Retinal pigment epithelial cell (primary cell): ENCODE measurements around the gene UNK.

Experiments used
- DNase-seq: peaks from one replicate; pipeline ENCODE4 v3.0.0-alpha.2; 2010; ENCODE audit warnings: low read depth
- H3K4me3 ChIP-seq: 2 replicates; pipeline ENCODE4 v1.5.1; 2011; ENCODE audit warnings: mild to moderate bottlenecking, low read length, control low read depth, moderate library complexity
- CTCF ChIP-seq: conservative IDR thresholded peaks from 2 replicates; pipeline ENCODE4 v1.5.1; 2011; ENCODE audit warnings: low read depth, low read length, control low read depth, inconsistent platforms

UNK gene

GRCh38 chr17:75784473-75785015 is at the start of gene UNK:
Gene UNK (plus strand): TSS chr17:75784806. CDS start chr17:75784881, 75 bp downstream.
- TF ChIP-seq CTCF, result no peak
- H3K4me3 ChIP-seq, result peak within 1 kb of the TSS; percentile 61
- peak; percentile 98 for DNase-seq

GRCh38 chr17:75736173-75736835 is 48.3 kb upstream of the UNK start:
- H3K4me3 ChIP-seq, result no peak overlapping the region
- DNase-seq, result no peak
- TF ChIP-seq CTCF, result no peak

DNA sequence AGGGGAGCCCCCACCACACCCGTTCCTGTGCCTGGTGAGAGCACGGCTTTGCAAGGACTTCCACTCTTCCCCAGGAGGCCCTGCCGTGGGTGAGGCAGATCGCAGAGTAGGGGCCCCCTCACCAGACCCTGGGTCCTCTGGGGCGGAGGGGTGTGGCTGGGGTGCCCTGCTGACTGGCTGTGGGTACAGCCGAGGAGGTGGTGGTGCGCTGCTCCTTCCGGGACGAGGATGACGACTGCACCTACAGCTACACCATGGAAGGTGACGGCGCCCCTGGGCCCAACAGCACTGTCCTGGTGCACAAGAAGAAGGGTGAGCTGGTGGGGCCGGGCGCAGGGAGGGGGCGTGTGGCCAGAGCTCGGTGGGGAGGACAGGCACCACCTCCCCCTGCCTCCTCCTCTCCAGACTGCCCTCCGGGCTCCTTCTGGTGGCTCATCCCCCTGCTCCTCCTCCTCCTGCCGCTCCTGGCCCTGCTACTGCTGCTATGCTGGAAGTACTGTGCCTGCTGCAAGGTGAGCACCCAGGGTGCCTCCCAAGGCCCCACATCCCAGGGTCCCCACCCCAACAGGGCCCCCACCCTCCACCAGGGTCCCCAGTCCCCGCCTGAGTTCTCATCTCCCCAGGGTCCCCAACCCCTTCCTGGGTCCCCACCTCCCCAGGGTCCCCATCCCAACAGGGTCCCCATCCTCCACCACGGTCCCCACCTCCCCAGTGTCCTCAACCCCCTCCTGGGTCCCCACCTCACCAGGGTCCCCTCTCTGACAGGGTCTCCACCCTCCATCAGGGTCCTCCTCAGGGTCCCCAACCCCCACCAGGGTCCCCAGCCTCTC is 47.3 kb upstream of the UNK start:
- DNase-seq, result no peak
- no peak for TF ChIP-seq CTCF
- no peak overlapping the region for H3K4me3 ChIP-seq

- DNase-seq, result no peak
- no peak overlapping the region for H3K4me3 ChIP-seq
- no peak for TF ChIP-seq CTCF
These were observed 46.3 kb upstream of the UNK start for GRCh38 chr17:75738218-75738802.

GRCh38 chr17:75739174-75739573 is 45.4 kb upstream of the UNK start:
- no peak for TF ChIP-seq CTCF
- no peak for DNase-seq
- no peak overlapping the region for H3K4me3 ChIP-seq

DNA sequence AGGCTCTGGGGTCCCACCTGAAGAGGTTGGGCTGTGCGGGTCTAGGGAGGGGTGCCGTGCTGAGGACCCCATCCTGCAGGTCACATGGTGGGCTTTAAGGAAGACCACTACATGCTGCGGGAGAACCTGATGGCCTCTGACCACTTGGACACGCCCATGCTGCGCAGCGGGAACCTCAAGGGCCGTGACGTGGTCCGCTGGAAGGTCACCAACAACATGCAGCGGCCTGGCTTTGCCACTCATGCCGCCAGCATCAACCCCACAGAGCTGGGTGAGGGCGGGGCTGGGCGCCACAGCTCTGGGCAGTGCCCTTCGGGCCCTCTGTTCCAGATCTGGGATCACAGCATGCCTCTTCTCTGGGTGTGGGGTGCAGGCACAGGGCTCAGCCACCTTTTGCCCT is 44.8 kb upstream of the UNK start:
- no peak for TF ChIP-seq CTCF
- DNase-seq, result no peak
- no peak overlapping the region for H3K4me3 ChIP-seq
